Thyroid gland (tissue), 4 donors: ENCODE data around the gene NNMT. TPM values are rescaled to one million over a fixed set of nuclear protein-coding genes. Genes with fewer than 3 reads are reported as not detected.

Experiments
- DNase-seq, 2 donors: peaks; one replicate each; pipeline ENCODE4 v3.0.0-alpha.2; 2019
- H3K27ac ChIP-seq, 3 donors: fragments of 200-600 bp; sonication (generic); 1 replicate in 2 of 3; 2 replicates in 1 of 3; pipeline ENCODE4 v1.5.1; 2016 to 2019; ENCODE audit warnings: mild to moderate bottlenecking in 1 of 3, moderate library complexity in 1 of 3
- H3K27me3 ChIP-seq: fragments of 200-600 bp; sonication (generic); one replicate; pipeline ENCODE4 v1.5.1; 2019
- H3K36me3 ChIP-seq, 2 donors: fragments of 200-600 bp; sonication (generic); one replicate each; pipeline ENCODE4 v1.5.1; 2016 to 2019
- H3K4me1 ChIP-seq, 2 donors: fragments of 200-600 bp; sonication (generic); one replicate each; pipeline ENCODE4 v1.5.1; 2017 to 2019
- H3K4me3 ChIP-seq, 3 donors: fragments of 200-600 bp; sonication (generic); replicated peaks in 1 of 3; 1 replicate in 2 of 3; 2 replicates in 1 of 3; pipeline ENCODE4 v1.5.1; 2016; ENCODE audit warnings: mild to moderate bottlenecking in 1 of 3
- H3K9me3 ChIP-seq: fragments of 200-600 bp; sonication (generic); one replicate; pipeline ENCODE4 v1.5.1; 2017
- CTCF ChIP-seq, 6 experiments: fragments of 200-600 bp in 3 of 6; fragments of 450-650 bp in 3 of 6; sonication (generic) in 3 of 6; IDR thresholded peaks; one replicate each; pipeline ENCODE4 v1.5.1; 2016 to 2019; ENCODE audit warnings: antibody characterized with exemption in 6 of 6, mild to moderate bottlenecking in 2 of 6, inconsistent platforms in 1 of 6, moderate library complexity in 1 of 6
- POLR2A ChIP-seq, 2 donors: fragments of 450-650 bp; IDR thresholded peaks; one replicate each; pipeline ENCODE4 v1.6.1; 2017; ENCODE audit warnings: antibody characterized with exemption in 2 of 2, mild to moderate bottlenecking in 2 of 2, moderate library complexity in 1 of 2
- WGBS, 2 donors: methylation state at CpG; one replicate each; pipeline ENCODE4 v1.1.5; 2017; 5-methylcytosine and 5-hydroxymethylcytosine counted together
- intact Hi-C: fragments of 100-400 bp; cut with DNase I; formaldehyde crosslinking; loops from one replicate; pipeline ENCODE4 v1.15.1; 2023
- total RNA-seq, 4 donors: library from RNA; depleted of rRNA; stranded (reverse); fragments of >200 nt; gene quantifications; one replicate each; pipeline ENCODE4 v1.2.3, GENCODE V29; 2016

The NNMT gene
- total RNA-seq, 4 donors from 2014 or later, result 78.1 to 459 (median 185) TPM

GRCh38 chr11:114359342-114359741, 63.1 kb downstream of the NNMT start:
- intact Hi-C loops, result no loop called here
- H3K9me3 ChIP-seq, result no peaks in the 10 kb centered on the region

GRCh38 chr11:114362326-114362725, 66.1 kb downstream of the NNMT start:
- no peak for TF ChIP-seq CTCF (IDR thresholded peaks at IDR 0.05)
- no peak for TF ChIP-seq POLR2A (IDR thresholded peaks at IDR 0.05)
- WGBS, 2 donors, result 86 to 90% methylated on average over 4 of the region's 4 CpGs

More at GRCh38 chr11:114359342-114359741, 63.1 kb downstream of the NNMT start:
- no peaks in the 10 kb centered on the region for H3K27me3 ChIP-seq
- H3K36me3 ChIP-seq, result no peaks in the 10 kb centered on the region
- no peaks in the 10 kb centered on the region for H3K4me1 ChIP-seq
- TF ChIP-seq CTCF (IDR thresholded peaks at IDR 0.05), result no peak
- TF ChIP-seq POLR2A (IDR thresholded peaks at IDR 0.05), result no peak
- H3K27ac ChIP-seq, result no peak overlapping the region
- no peak overlapping the region for H3K4me3 ChIP-seq
- no peak for DNase-seq

GRCh38 chr11:114362958-114363357, 66.8 kb downstream of the NNMT start:
- H3K27me3 ChIP-seq, result no peaks in the 10 kb centered on the region
- TF ChIP-seq POLR2A (IDR thresholded peaks at IDR 0.05), result no peak
- no peak for TF ChIP-seq CTCF (IDR thresholded peaks at IDR 0.05)
- intact Hi-C loops, result no loop called here
- H3K9me3 ChIP-seq, result no peaks in the 10 kb centered on the region
- 66 to 70% methylated on average over 3 of the region's 3 CpGs for WGBS, 2 donors
- H3K27ac ChIP-seq, result no peak overlapping the region
- no peaks in the 10 kb centered on the region for H3K36me3 ChIP-seq
- no peaks in the 10 kb centered on the region for H3K4me1 ChIP-seq
- no peak for DNase-seq
- H3K4me3 ChIP-seq, result no peak overlapping the region

More at GRCh38 chr11:114362326-114362725, 66.1 kb downstream of the NNMT start:
- Histone ChIP-seq H3K36me3 (no peaks in the 10 kb centered on the region), H3K4me3 (no peak overlapping the region), H3K27ac (no peak overlapping the region), H3K4me1 (no peaks in the 10 kb centered on the region), H3K27me3 (no peaks in the 10 kb centered on the region), H3K9me3 (no peaks in the 10 kb centered on the region)
- intact Hi-C loops, result no loop called here
- DNase-seq, result no peak

Other genes with a start within 250 kb of the NNMT start
- gene ZBTB16, start 236.7 kb upstream of the NNMT start, total RNA-seq, result 100 to 1,000 TPM; 157 to 385 (median 177) TPM
- gene C11orf71, start 104.1 kb downstream of the NNMT start, total RNA-seq, result 10 to 100 TPM; 13.6 to 19.7 (median 16.2) TPM
- gene RBM7, start 104.3 kb downstream of the NNMT start, total RNA-seq, result 10 to 100 TPM; 20.8 to 30.1 (median 23.7) TPM
- gene REXO2, start 143.1 kb downstream of the NNMT start, total RNA-seq, result 100 to 1,000 TPM in 1 of 4 donors, 10 to 100 TPM in 3; 49.0 to 105 (median 63.0) TPM